NCI-H187 (cell line): ENCODE results near the gene LOC128125822.
"Not testable (repeated sequence)": the region's sequence is repeated elsewhere in the genome, so short reads cannot be mapped to it uniquely, and the experiment has no call there.

Experiments used
- DNase-seq, 2 experiments: peaks; one replicate each; lab custom pipeline; 2025; lab: John Stamatoyannopoulos, UW

The LOC128125822 gene

GRCh38 chr6:63582579-63583231 is 10.4 kb downstream of the LOC128125822 start:
- no peak for DNase-seq

- no peak for DNase-seq
These were observed 11.8 kb downstream of the LOC128125822 start for GRCh38 chr6:63584125-63584514.

GRCh38 chr6:63584566-63584965 is 12.3 kb downstream of the LOC128125822 start:
- no peak for DNase-seq

- not testable (repeated sequence) for DNase-seq
These were observed 13.4 kb downstream of the LOC128125822 start for GRCh38 chr6:63585652-63586051.

- no peak for DNase-seq
These were observed 17.7 kb downstream of the LOC128125822 start for GRCh38 chr6:63589952-63590411.

- no peak for DNase-seq
These were observed 20.6 kb downstream of the LOC128125822 start for GRCh38 chr6:63592886-63593285.

GRCh38 chr6:63597141-63598048 is 25.1 kb downstream of the LOC128125822 start:
- DNase-seq, result no peak

- DNase-seq, result peak; percentile 60 to 86
These were observed 26.1 kb downstream of the LOC128125822 start for GRCh38 chr6:63598049-63599036.

GRCh38 chr6:63599243-63599642 is 27.0 kb downstream of the LOC128125822 start:
- DNase-seq, result no peak

GRCh38 chr6:63600136-63600535 is 27.9 kb downstream of the LOC128125822 start:
- DNase-seq, result no peak

- no peak for DNase-seq
These were observed 37.0 kb downstream of the LOC128125822 start for GRCh38 chr6:63609231-63609630.

- no peak for DNase-seq
These were observed 38.7 kb downstream of the LOC128125822 start for GRCh38 chr6:63610944-63611343.

GRCh38 chr6:63611560-63611959 is 39.3 kb downstream of the LOC128125822 start:
- DNase-seq, result no peak

GRCh38 chr6:63615590-63615989 is 43.3 kb downstream of the LOC128125822 start:
- no peak for DNase-seq
